NCI-H1436 treated with DMSO at 0.1 percent for 48 hours (cell line): ENCODE data around the gene IPO4.

Experiments
- DNase-seq: peaks from one replicate; lab custom pipeline; 2025; lab: John Stamatoyannopoulos, UW

IPO4 gene

GRCh38 chr14:24131549-24131966, 57.1 kb downstream of the IPO4 start:
- no peak for DNase-seq

DNA sequence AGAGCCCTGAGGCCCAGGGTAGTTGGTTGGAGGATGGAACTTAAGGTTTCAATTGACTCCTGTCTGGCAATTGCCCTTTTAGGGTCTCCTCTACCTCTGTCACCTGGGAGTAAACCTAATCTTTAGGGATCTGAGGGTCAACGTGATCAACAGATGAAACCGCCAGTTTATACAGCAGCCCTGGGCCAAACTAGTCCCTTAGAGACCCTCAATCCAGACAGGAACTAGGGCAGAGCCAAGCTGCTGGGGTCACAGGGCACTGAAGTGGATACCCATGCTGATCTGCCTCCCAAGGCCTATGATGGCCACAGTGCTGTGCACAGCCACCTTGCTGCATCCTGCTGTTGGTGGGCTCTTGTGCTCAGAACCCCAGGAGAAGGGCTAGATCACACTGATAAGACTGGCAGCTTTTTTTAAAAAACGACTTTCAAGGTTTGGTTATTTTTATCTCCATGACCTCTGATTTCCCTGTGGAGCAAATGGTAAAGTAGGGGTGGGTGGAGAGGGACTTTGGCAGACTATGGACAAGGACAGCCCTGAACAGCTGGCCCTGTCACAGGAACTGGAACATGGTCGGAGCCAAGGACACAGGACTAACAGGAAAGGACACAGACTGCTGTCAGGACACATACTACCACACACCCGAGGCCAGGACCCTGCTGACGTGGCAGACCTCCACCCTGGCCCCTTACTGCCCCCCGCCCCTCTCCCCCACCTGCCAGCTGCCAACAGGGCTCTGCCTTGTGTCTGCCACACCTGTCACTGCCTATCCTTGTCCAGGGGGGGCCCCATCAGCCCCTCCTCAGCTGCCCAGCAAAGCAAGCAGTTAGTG, 57.7 kb downstream of the IPO4 start:
- no peak for DNase-seq

DNA sequence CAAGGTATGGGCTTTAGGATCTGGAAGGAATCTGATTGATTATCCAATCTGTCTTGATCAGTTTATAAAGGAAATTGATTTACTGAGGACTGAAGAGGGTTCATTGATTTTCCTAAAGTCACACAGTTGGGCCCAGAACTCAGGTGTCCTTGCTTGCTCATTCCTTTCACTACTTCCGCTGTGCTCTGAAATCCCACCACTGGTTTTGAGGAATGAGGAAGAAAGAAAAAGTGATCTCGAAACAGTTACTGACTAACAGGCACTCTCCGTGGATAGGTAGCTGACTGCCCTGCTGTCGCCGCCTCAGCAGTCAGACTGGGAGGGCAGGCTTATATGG, 58.3 kb downstream of the IPO4 start, which contains the start of gene FITM1:
TSS of gene FITM1 (plus strand) at position 280 of the 337 bp plus-strand sequence. CDS start 905 bp downstream, outside the sequence.
- DNase-seq = no peak
